IMR-90 (cell line): ENCODE data around the gene SLC8A1. TPM values are rescaled to one million over a fixed set of nuclear protein-coding genes. Genes with fewer than 3 reads are reported as not detected.

Source experiments
- ATAC-seq: fragments of 200-7000 bp; cut with Tn5 transposase; 2 replicates; pipeline ENCODE4 v1.9.1; 2020; ENCODE audit warnings: low read depth, mild to moderate bottlenecking, moderate library complexity
- BruUV-seq: library from RNA; stranded (reverse); fragments of 400-500 nt; replicated peaks from 2 replicates; lab custom pipeline; 2021; lab: Mats Ljungman, UMichigan
- CTCF ChIA-PET: fragments of 300-600 bp; formaldehyde crosslinking; extraction: SDS; loops from one replicate; lab custom pipeline; 2021; ENCODE audit warnings: antibody characterized with exemption; lab: Yijun Ruan, JAX
- POLR2A ChIA-PET: fragments of 300-600 bp; sonication (Branson Sonifier 250); formaldehyde crosslinking; loops from one replicate; lab custom pipeline; 2022; ENCODE audit warnings: antibody characterized with exemption; ENCODE audit not compliant: unreplicated experiment; lab: Charles Lee
- DNase-seq: peaks from one replicate; pipeline ENCODE4 v3.0.0; 2013
- H2AFZ ChIP-seq: replicated peaks from 2 replicates; pipeline ENCODE3; 2013; ENCODE audit warnings: low read length, mild to moderate bottlenecking; ENCODE audit not compliant: poor library complexity
- H2AK5ac ChIP-seq: 2 replicates; pipeline ENCODE4 v1.6.1; 2013; ENCODE audit warnings: low read depth, low read length, inconsistent platforms
- H2AK9ac ChIP-seq: replicated peaks from 2 replicates; pipeline ENCODE3; 2013; ENCODE audit warnings: mild to moderate bottlenecking, low read depth, low read length, moderate library complexity; ENCODE audit not compliant: poor library complexity
- H2BK120ac ChIP-seq: 2 replicates; pipeline ENCODE4 v1.6.1; 2013; ENCODE audit warnings: low read depth, low read length, inconsistent platforms
- H2BK15ac ChIP-seq: 3 replicates; pipeline ENCODE4 v1.6.1; 2013; ENCODE audit warnings: low read depth, low read length, inconsistent platforms
- H2BK20ac ChIP-seq: 2 replicates; pipeline ENCODE4 v1.6.1; 2013; ENCODE audit warnings: low read depth, mild to moderate bottlenecking, inconsistent platforms, low read length, moderate library complexity
- H2BK5ac ChIP-seq: 2 replicates; pipeline ENCODE4 v1.6.1; 2013; ENCODE audit warnings: mild to moderate bottlenecking, low read depth, low read length, inconsistent platforms; ENCODE audit not compliant: poor library complexity, severe bottlenecking
- H3K14ac ChIP-seq: replicated peaks from 2 replicates; pipeline ENCODE4 v1.6.1; 2013; ENCODE audit warnings: low read depth, low read length, inconsistent platforms
- H3K18ac ChIP-seq: 2 replicates; pipeline ENCODE4 v1.6.1; 2013; ENCODE audit warnings: low read depth, low read length, control low read depth
- H3K23ac ChIP-seq: 2 replicates; pipeline ENCODE4 v1.6.1; 2013; ENCODE audit warnings: low read depth, low read length, inconsistent platforms
- H3K27ac ChIP-seq: 2 replicates; pipeline ENCODE4 v1.5.1; 2013; ENCODE audit warnings: mild to moderate bottlenecking, control low read depth, low read length; ENCODE audit not compliant: insufficient read depth
- H3K27me3 ChIP-seq: 2 replicates; pipeline ENCODE4 v1.6.1; 2013; ENCODE audit warnings: low read length; ENCODE audit not compliant: control insufficient read depth, insufficient read depth
- H3K36me3 ChIP-seq: 2 replicates; pipeline ENCODE4 v1.6.1; 2013; ENCODE audit warnings: low read length, mixed read lengths; ENCODE audit not compliant: control insufficient read depth, insufficient read depth
- H3K4ac ChIP-seq: 2 replicates; pipeline ENCODE4 v1.6.1; 2013; ENCODE audit warnings: low read depth, low read length, inconsistent platforms
- H3K4me1 ChIP-seq: 2 replicates; pipeline ENCODE4 v1.6.1; 2013; ENCODE audit warnings: low read length, mixed read lengths; ENCODE audit not compliant: control insufficient read depth, insufficient read depth
- H3K4me2 ChIP-seq: 2 replicates; pipeline ENCODE4 v1.6.1; 2013; ENCODE audit warnings: low read depth, mild to moderate bottlenecking, control low read depth, low read length, moderate library complexity
- H3K4me3 ChIP-seq: 2 replicates; pipeline ENCODE4 v1.5.1; 2013; ENCODE audit warnings: low read depth, mild to moderate bottlenecking, control low read depth, low read length, moderate library complexity; ENCODE audit not compliant: insufficient read depth
- H3K56ac ChIP-seq: 2 replicates; pipeline ENCODE4 v1.6.1; 2013; ENCODE audit warnings: low read length, inconsistent platforms; ENCODE audit not compliant: insufficient read depth; ENCODE audit errors: extremely low read depth
- H3K79me1 ChIP-seq, 2 experiments: 2 replicates each; pipeline ENCODE4 v1.6.1; 2013; ENCODE audit warnings: low read length in 2 of 2, inconsistent platforms in 1 of 2, low read depth in 1 of 2
- H3K9ac ChIP-seq: 2 replicates; pipeline ENCODE4 v1.6.1; 2013; ENCODE audit warnings: low read depth, low read length, control low read depth
- H3K9me1 ChIP-seq: 2 replicates; pipeline ENCODE4 v1.6.1; 2013; ENCODE audit warnings: low read length, inconsistent platforms; ENCODE audit not compliant: insufficient read depth
- H3K9me3 ChIP-seq: 2 replicates; pipeline ENCODE4 v1.6.1; 2013; ENCODE audit warnings: low read length; ENCODE audit not compliant: control insufficient read depth, insufficient read depth
- H4K20me1 ChIP-seq: 2 replicates; pipeline ENCODE4 v1.6.1; 2013; ENCODE audit warnings: low read length, inconsistent platforms; ENCODE audit not compliant: insufficient read depth
- H4K5ac ChIP-seq: 2 replicates; pipeline ENCODE4 v1.6.1; 2013; ENCODE audit warnings: mild to moderate bottlenecking, low read depth, low read length, control low read depth
- H4K8ac ChIP-seq, 2 experiments: 2 replicates each; pipeline ENCODE4 v1.6.1; 2013; ENCODE audit warnings: low read depth in 2 of 2, low read length in 2 of 2, control low read depth in 1 of 2, inconsistent platforms in 1 of 2
- H4K91ac ChIP-seq: 2 replicates; pipeline ENCODE4 v1.6.1; 2013; ENCODE audit warnings: low read depth, low read length, inconsistent platforms; ENCODE audit not compliant: insufficient read depth
- BHLHE40 ChIP-seq: fragments of 150-350 bp; IDR thresholded peaks from 2 replicates; pipeline ENCODE4 v1.6.1; 2016; ENCODE audit warnings: mild to moderate bottlenecking, low read depth, low read length
- CEBPB ChIP-seq: IDR thresholded peaks from 2 replicates; pipeline ENCODE4 v1.6.1; 2012; ENCODE audit warnings: low read depth, low read length, improper control_type of control experiment
- CHD1 ChIP-seq: IDR thresholded peaks from 2 replicates; pipeline ENCODE4 v1.6.1; 2012; ENCODE audit warnings: low read depth, low read length, improper control_type of control experiment
- MXI1 ChIP-seq: IDR thresholded peaks from 2 replicates; pipeline ENCODE4 v1.6.1; 2012; ENCODE audit warnings: low read depth, mild to moderate bottlenecking, low read length, moderate library complexity, borderline replicate concordance
- NFE2L2 ChIP-seq: fragments of 150-350 bp; IDR thresholded peaks from 2 replicates; pipeline ENCODE4 v1.6.1; 2016; ENCODE audit warnings: low read depth, mild to moderate bottlenecking, low read length
- POLR2A ChIP-seq: IDR thresholded peaks from 2 replicates; pipeline ENCODE4 v1.6.1; 2012; ENCODE audit warnings: mild to moderate bottlenecking, low read depth, low read length
- RAD21 ChIP-seq: IDR thresholded peaks from 2 replicates; pipeline ENCODE4 v1.6.1; 2012; ENCODE audit warnings: low read length, improper control_type of control experiment
- RFX5 ChIP-seq: IDR thresholded peaks from 2 replicates; pipeline ENCODE4 v1.8.0; 2012; ENCODE audit warnings: low read depth, mild to moderate bottlenecking, low read length, moderate library complexity
- SMC3 ChIP-seq: fragments of 150-350 bp; IDR thresholded peaks from 2 replicates; pipeline ENCODE4 v1.6.1; 2016; ENCODE audit warnings: low read depth, mild to moderate bottlenecking, antibody characterized with exemption, low read length, moderate library complexity
- WGBS, 2 experiments: methylation state at CpG; one replicate each; pipeline versions ENCODE4 v1.1.5 to v1.1.7; 2013; ENCODE audit warnings: missing lambda C conversion rate in 2 of 2; ENCODE audit not compliant: insufficient read length in 1 of 2; ENCODE audit errors: extremely low coverage in 2 of 2; 5-methylcytosine and 5-hydroxymethylcytosine counted together
- dilution Hi-C: fragments of 300-500 bp; cut with HindIII; formaldehyde crosslinking; loops from one replicate; pipeline ENCODE4 v1.14.3; 2018; ENCODE audit warnings: low sequenced_read_pairs; ENCODE audit not compliant: unreplicated experiment
- in situ Hi-C: fragments of 300-500 bp; cut with MboI; formaldehyde crosslinking; loops from 3 replicates; pipeline ENCODE4 v1.14.3; 2019; ENCODE audit warnings: low sequenced_read_pairs, inconsistent platforms, mixed read lengths
- intact Hi-C: fragments of 100-400 bp; cut with micrococcal nuclease; formaldehyde crosslinking; loops from 2 replicates; pipeline ENCODE4 v1.10.0; 2022
- polyA plus RNA-seq, 3 experiments: library from polyadenylated mRNA; depleted of rRNA; stranded (reverse); fragments of >200 nt; gene quantifications; 2 replicates each; pipeline ENCODE4 v1.2.3, GENCODE V29; 2012; ENCODE audit warnings: low replicate concordance in 1 of 3
- total RNA-seq: library from RNA; depleted of rRNA; stranded (reverse); fragments of >200 nt; gene quantifications from 2 replicates; pipeline ENCODE4 v1.2.3, GENCODE V29; 2012
- TF ChIP-seq, protein P1 (sequence below): conservative IDR thresholded peaks from 2 replicates; pipeline ENCODE4 v1.5.1; 2012; ENCODE audit warnings: mild to moderate bottlenecking, low read depth, low read length, improper control_type of control experiment
- TF ChIP-seq, protein P2 (sequence below): fragments of 150-350 bp; IDR thresholded peaks from 2 replicates; pipeline ENCODE4 v1.6.1; 2016; ENCODE audit warnings: low read depth, mild to moderate bottlenecking, low read length, moderate library complexity, borderline replicate concordance

Gene SLC8A1
- total and polyA plus RNA-seq, 2 of the 4 experiments (the other 2 are of a cell fraction), result 7.7 to 57.0 TPM

DNA sequence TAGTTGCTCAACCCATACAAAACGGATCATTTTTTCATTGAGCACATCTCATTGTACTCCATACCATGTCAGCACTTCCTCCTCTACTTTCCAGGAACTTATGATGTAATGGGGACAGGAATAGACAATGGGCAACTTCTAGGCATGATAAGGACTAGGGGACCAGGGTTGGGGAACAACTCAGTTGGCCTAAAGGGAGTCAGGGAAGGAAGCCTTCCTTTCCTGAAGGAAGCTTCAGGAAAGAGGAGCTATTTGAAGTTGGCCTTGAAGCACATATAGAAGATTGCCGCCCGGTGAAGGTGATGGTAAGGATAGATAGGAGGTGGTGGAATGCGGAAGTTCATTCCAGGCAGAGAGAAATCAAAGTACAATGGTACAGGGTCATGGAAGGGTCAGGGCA, 283.9 kb downstream of the SLC8A1 start:
- Histone ChIP-seq H3K18ac (peak overlapping the region; percentile 44; the same call in 1 of the 2 replicates), H3K27me3 (no peaks in the 10 kb centered on the region), H3K4me2 (no peak overlapping the region), H2BK20ac (no peak overlapping the region), H3K4me1 (peaks cover 10% of the 10 kb centered on the region; the same call in 1 of the 2 replicates), H3K36me3 (peaks cover 12% of the 10 kb centered on the region), H4K8ac (peak overlapping the region in 1 of 2 experiments; percentile 46; a peak in 1 of 4 replicates), H4K5ac (peak overlapping the region; percentile 20; the same call in 1 of the 2 replicates), H3K79me1 (no peaks in the 10 kb centered on the region), H4K20me1 (no peaks in the 10 kb centered on the region), H3K56ac (no peak overlapping the region), H2AFZ (no peak overlapping the region), H3K23ac (no peak overlapping the region), H2AK9ac (no peak overlapping the region), H2BK15ac (no peak overlapping the region), H4K91ac (no peak overlapping the region; the same call in 1 of the 2 replicates), H3K4me3 (no peak overlapping the region), H3K4ac (peak overlapping the region; percentile 17; the same call in 1 of the 2 replicates), H3K9me3 (no peaks in the 10 kb centered on the region), H2AK5ac (peak overlapping the region; percentile 4; the same call in 1 of the 2 replicates), H3K27ac (no peak overlapping the region), H2BK5ac (no peak overlapping the region), H2BK120ac (no peak overlapping the region), H3K9ac (no peak overlapping the region), H3K14ac (no peak overlapping the region; the same call in 1 of the 2 replicates), H3K9me1 (peaks cover 5% of the 10 kb centered on the region; the same call in 1 of the 2 replicates)
- POLR2A ChIA-PET, result no interaction called here
- CTCF ChIA-PET, result no interaction called here
- intact Hi-C loops (no loop called here), in situ Hi-C loops (no loop called here), dilution Hi-C loops (no loop called here)
- WGBS, 2 experiments, result no CpG with 5 or more reads among the region's 4 CpGs
- DNase-seq (no peak), ATAC-seq (no peak)
- TF ChIP-seq RFX5, result no peak
- TF ChIP-seq RAD21, result no peak
- TF ChIP-seq BHLHE40, result no peak
- TF ChIP-seq NFE2L2, result no peak
- TF ChIP-seq, protein P1, sequence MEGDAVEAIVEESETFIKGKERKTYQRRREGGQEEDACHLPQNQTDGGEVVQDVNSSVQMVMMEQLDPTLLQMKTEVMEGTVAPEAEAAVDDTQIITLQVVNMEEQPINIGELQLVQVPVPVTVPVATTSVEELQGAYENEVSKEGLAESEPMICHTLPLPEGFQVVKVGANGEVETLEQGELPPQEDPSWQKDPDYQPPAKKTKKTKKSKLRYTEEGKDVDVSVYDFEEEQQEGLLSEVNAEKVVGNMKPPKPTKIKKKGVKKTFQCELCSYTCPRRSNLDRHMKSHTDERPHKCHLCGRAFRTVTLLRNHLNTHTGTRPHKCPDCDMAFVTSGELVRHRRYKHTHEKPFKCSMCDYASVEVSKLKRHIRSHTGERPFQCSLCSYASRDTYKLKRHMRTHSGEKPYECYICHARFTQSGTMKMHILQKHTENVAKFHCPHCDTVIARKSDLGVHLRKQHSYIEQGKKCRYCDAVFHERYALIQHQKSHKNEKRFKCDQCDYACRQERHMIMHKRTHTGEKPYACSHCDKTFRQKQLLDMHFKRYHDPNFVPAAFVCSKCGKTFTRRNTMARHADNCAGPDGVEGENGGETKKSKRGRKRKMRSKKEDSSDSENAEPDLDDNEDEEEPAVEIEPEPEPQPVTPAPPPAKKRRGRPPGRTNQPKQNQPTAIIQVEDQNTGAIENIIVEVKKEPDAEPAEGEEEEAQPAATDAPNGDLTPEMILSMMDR, result no peak
- no peak for TF ChIP-seq CHD1
- no peak for TF ChIP-seq POLR2A
- TF ChIP-seq CEBPB, result no peak
- no peak for TF ChIP-seq SMC3
- TF ChIP-seq, protein P2, sequence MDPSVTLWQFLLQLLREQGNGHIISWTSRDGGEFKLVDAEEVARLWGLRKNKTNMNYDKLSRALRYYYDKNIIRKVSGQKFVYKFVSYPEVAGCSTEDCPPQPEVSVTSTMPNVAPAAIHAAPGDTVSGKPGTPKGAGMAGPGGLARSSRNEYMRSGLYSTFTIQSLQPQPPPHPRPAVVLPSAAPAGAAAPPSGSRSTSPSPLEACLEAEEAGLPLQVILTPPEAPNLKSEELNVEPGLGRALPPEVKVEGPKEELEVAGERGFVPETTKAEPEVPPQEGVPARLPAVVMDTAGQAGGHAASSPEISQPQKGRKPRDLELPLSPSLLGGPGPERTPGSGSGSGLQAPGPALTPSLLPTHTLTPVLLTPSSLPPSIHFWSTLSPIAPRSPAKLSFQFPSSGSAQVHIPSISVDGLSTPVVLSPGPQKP, result no peak
- no peak for TF ChIP-seq MXI1
- no TSS peak for BruUV-seq
